Skeletal muscle satellite cell (primary cell): ENCODE measurements around the gene ABCC1.
A peak's percentile ranks its signal among the peaks of the same experiment; 100 is the strongest.

Experiments used
- H3K27me3 ChIP-seq: 2 replicates; pipeline ENCODE4 v1.7.0; 2013; ENCODE audit warnings: low read length; ENCODE audit not compliant: control insufficient read depth, insufficient read depth
- H3K36me3 ChIP-seq: 2 replicates; pipeline ENCODE4 v1.7.0; 2013; ENCODE audit warnings: mild to moderate bottlenecking, control low read depth, low read length; ENCODE audit not compliant: insufficient read depth
- H3K4me1 ChIP-seq: 2 replicates; pipeline ENCODE4 v1.7.0; 2013; ENCODE audit warnings: low read length; ENCODE audit not compliant: control insufficient read depth, insufficient read depth
- H3K4me2 ChIP-seq: 2 replicates; pipeline ENCODE4 v1.7.0; 2013; ENCODE audit warnings: mild to moderate bottlenecking, low read length
- H3K4me3 ChIP-seq: 2 replicates; pipeline ENCODE4 v1.7.0; 2013; ENCODE audit warnings: low read length
- H3K9ac ChIP-seq: 2 replicates; pipeline ENCODE4 v1.7.0; 2013; ENCODE audit warnings: mild to moderate bottlenecking, low read depth, low read length, moderate library complexity
- H3K9me3 ChIP-seq: replicated peaks from 2 replicates; pipeline ENCODE4 v1.7.0; 2013; ENCODE audit warnings: mild to moderate bottlenecking, control low read depth, low read length

ABCC1 gene

GRCh38 chr16:15985144-15985543, 35.7 kb downstream of the ABCC1 start:
- peaks cover 50% of the 10 kb centered on the region for H3K4me1 ChIP-seq
- H3K36me3 ChIP-seq: peaks cover 13% of the 10 kb centered on the region
- no peaks in the 10 kb centered on the region for H3K9me3 ChIP-seq
- H3K9ac ChIP-seq: no peak overlapping the region
- no peaks in the 10 kb centered on the region for H3K27me3 ChIP-seq
- no peak overlapping the region for H3K4me2 ChIP-seq
- no peak overlapping the region for H3K4me3 ChIP-seq

- H3K4me2 ChIP-seq: no peak overlapping the region
- peaks cover 12% of the 10 kb centered on the region for H3K36me3 ChIP-seq
- no peak overlapping the region for H3K9ac ChIP-seq
These were observed 36.8 kb downstream of the ABCC1 start for GRCh38 chr16:15986261-15986660.

GRCh38 chr16:15988268-15989013, 39.0 kb downstream of the ABCC1 start:
- Histone ChIP-seq H3K9me3 (no peaks in the 10 kb centered on the region), H3K4me2 (peak overlapping the region; percentile 61), H3K27me3 (no peaks in the 10 kb centered on the region), H3K36me3 (peaks cover 5% of the 10 kb centered on the region), H3K4me3 (no peak overlapping the region), H3K4me1 (peaks cover 45% of the 10 kb centered on the region), H3K9ac (peak overlapping the region; percentile 38)

More at GRCh38 chr16:15986261-15986660, 36.8 kb downstream of the ABCC1 start:
- Histone ChIP-seq H3K9me3 (no peaks in the 10 kb centered on the region), H3K27me3 (no peaks in the 10 kb centered on the region), H3K4me1 (peaks cover 45% of the 10 kb centered on the region), H3K4me3 (no peak overlapping the region)

- H3K4me2 ChIP-seq: no peak overlapping the region
- H3K4me3 ChIP-seq: no peak overlapping the region
- H3K4me1 ChIP-seq: peaks cover 60% of the 10 kb centered on the region
- H3K9ac ChIP-seq: no peak overlapping the region
- H3K9me3 ChIP-seq: no peaks in the 10 kb centered on the region
- H3K36me3 ChIP-seq: peaks cover 5% of the 10 kb centered on the region
- no peaks in the 10 kb centered on the region for H3K27me3 ChIP-seq
These were observed 41.5 kb downstream of the ABCC1 start for GRCh38 chr16:15990902-15991301.

GRCh38 chr16:15993128-15993527, 43.7 kb downstream of the ABCC1 start:
- H3K4me2 ChIP-seq: no peak overlapping the region
- H3K9me3 ChIP-seq: no peaks in the 10 kb centered on the region

GRCh38 chr16:15993541-15993940, 44.1 kb downstream of the ABCC1 start:
- peaks cover 5% of the 10 kb centered on the region for H3K36me3 ChIP-seq
- H3K4me3 ChIP-seq: no peak overlapping the region
- no peak overlapping the region for H3K9ac ChIP-seq
- peaks cover 73% of the 10 kb centered on the region for H3K4me1 ChIP-seq
- no peak overlapping the region for H3K4me2 ChIP-seq
- no peaks in the 10 kb centered on the region for H3K27me3 ChIP-seq
- H3K9me3 ChIP-seq: no peaks in the 10 kb centered on the region

More at GRCh38 chr16:15993128-15993527, 43.7 kb downstream of the ABCC1 start:
- Histone ChIP-seq H3K27me3 (no peaks in the 10 kb centered on the region), H3K36me3 (peaks cover 5% of the 10 kb centered on the region), H3K9ac (no peak overlapping the region), H3K4me1 (peaks cover 74% of the 10 kb centered on the region), H3K4me3 (no peak overlapping the region)

- H3K4me2 ChIP-seq: no peak overlapping the region
- peaks cover 5% of the 10 kb centered on the region for H3K36me3 ChIP-seq
- no peaks in the 10 kb centered on the region for H3K27me3 ChIP-seq
- no peak overlapping the region for H3K4me3 ChIP-seq
- no peaks in the 10 kb centered on the region for H3K9me3 ChIP-seq
- peaks cover 73% of the 10 kb centered on the region for H3K4me1 ChIP-seq
- H3K9ac ChIP-seq: peak overlapping the region; percentile 4
These were observed 44.7 kb downstream of the ABCC1 start for GRCh38 chr16:15993946-15994665.

GRCh38 chr16:15996432-15997109, 47.2 kb downstream of the ABCC1 start:
- Histone ChIP-seq H3K9me3 (no peaks in the 10 kb centered on the region), H3K27me3 (no peaks in the 10 kb centered on the region), H3K36me3 (peaks cover 4% of the 10 kb centered on the region), H3K9ac (peak overlapping the region; percentile 4), H3K4me2 (peak overlapping the region; percentile 1), H3K4me1 (peaks cover 63% of the 10 kb centered on the region), H3K4me3 (no peak overlapping the region)

GRCh38 chr16:16000685-16001084, 51.3 kb downstream of the ABCC1 start:
- no peak overlapping the region for H3K9ac ChIP-seq
- no peaks in the 10 kb centered on the region for H3K9me3 ChIP-seq
- H3K4me2 ChIP-seq: no peak overlapping the region
- peaks cover 55% of the 10 kb centered on the region for H3K4me1 ChIP-seq
- no peaks in the 10 kb centered on the region for H3K36me3 ChIP-seq
- H3K27me3 ChIP-seq: no peaks in the 10 kb centered on the region
- H3K4me3 ChIP-seq: no peak overlapping the region

- no peaks in the 10 kb centered on the region for H3K27me3 ChIP-seq
- no peaks in the 10 kb centered on the region for H3K9me3 ChIP-seq
- H3K4me1 ChIP-seq: peaks cover 56% of the 10 kb centered on the region
- no peak overlapping the region for H3K9ac ChIP-seq
- H3K4me3 ChIP-seq: no peak overlapping the region
- H3K36me3 ChIP-seq: no peaks in the 10 kb centered on the region
- no peak overlapping the region for H3K4me2 ChIP-seq
These were observed 52.3 kb downstream of the ABCC1 start for GRCh38 chr16:16001596-16002255.

- Histone ChIP-seq H3K9me3 (no peaks in the 10 kb centered on the region), H3K36me3 (peaks cover 7% of the 10 kb centered on the region), H3K9ac (no peak overlapping the region), H3K4me2 (peak overlapping the region; percentile 57), H3K4me1 (peaks cover 36% of the 10 kb centered on the region), H3K4me3 (no peak overlapping the region), H3K27me3 (no peaks in the 10 kb centered on the region)
These were observed 54.4 kb downstream of the ABCC1 start for GRCh38 chr16:16003719-16004313.
